GM12878 (cell line): ENCODE data around the gene RHEB. TPM values are rescaled to one million over a fixed set of nuclear protein-coding genes. Genes with fewer than 3 reads are reported as not detected.

Experiments
- ATAC-seq: fragments of 200-7000 bp; cut with Tn5 transposase; 3 replicates; pipeline ENCODE4 v1.9.1; 2020; ENCODE audit warnings: mild to moderate bottlenecking, moderate library complexity
- BruUV-seq: library from RNA; stranded (reverse); fragments of 400-500 nt; replicated peaks from 2 replicates; lab custom pipeline; 2021; lab: Mats Ljungman, UMichigan
- CTCF ChIA-PET: fragments of 300-600 bp; sonication (Branson Sonifier 250); formaldehyde crosslinking; extraction: SDS; loops from one replicate; lab custom pipeline; 2021; ENCODE audit warnings: inconsistent platforms; lab: Yijun Ruan, JAX
- POLR2A ChIA-PET: fragments of 350-600 bp; formaldehyde crosslinking; extraction: SDS; loops from one replicate; lab custom pipeline; 2021; ENCODE audit warnings: inconsistent platforms; lab: Charles Lee
- RAD21 ChIA-PET: fragments of 300-600 bp; sonication (Branson Sonifier 250); formaldehyde crosslinking; loops from one replicate; lab custom pipeline; 2023; ENCODE audit warnings: antibody characterized with exemption; ENCODE audit not compliant: unreplicated experiment; lab: Charles Lee
- SMC1A ChIA-PET: fragments of 300-600 bp; sonication (Branson Sonifier 250); formaldehyde crosslinking; loops from one replicate; lab custom pipeline; 2023; ENCODE audit not compliant: unreplicated experiment, uncharacterized antibody; lab: Charles Lee
- DNase-seq: peaks from one replicate; pipeline ENCODE4 v3.0.0-alpha.2; 2011; ENCODE audit warnings: low read depth, low spot score
- FAIRE-seq: peaks from 3 replicates; lab custom pipeline; 2011; peaks lifted over from hg19 to GRCh38; lab: Jason Lieb, UNC
- H2AFZ ChIP-seq: 2 replicates; pipeline ENCODE4 v1.6.0; 2011; ENCODE audit warnings: low read depth, low read length, control low read depth; ENCODE audit not compliant: control insufficient read depth
- H3K27ac ChIP-seq: 2 replicates; pipeline ENCODE4 v1.5.1; 2011; ENCODE audit warnings: control low read depth; ENCODE audit not compliant: control insufficient read depth, insufficient read depth
- H3K27me3 ChIP-seq, 2 experiments: replicated peaks in 1 of 2; 2 replicates each; pipeline versions ENCODE4 v1.6.0 to v1.6.1; 2011; ENCODE audit warnings: low read length in 1 of 2; ENCODE audit not compliant: control insufficient read depth in 2 of 2, insufficient read depth in 2 of 2
- H3K36me3 ChIP-seq, 2 experiments: 2 replicates each; pipeline ENCODE4 v1.5.1; 2011; ENCODE audit warnings: low read length in 1 of 2; ENCODE audit not compliant: control insufficient read depth in 2 of 2, insufficient read depth in 2 of 2
- H3K4me1 ChIP-seq: 2 replicates; pipeline ENCODE4 v1.6.1; 2011; ENCODE audit warnings: mild to moderate bottlenecking, low read length, moderate library complexity, mixed read lengths; ENCODE audit not compliant: control insufficient read depth, insufficient read depth
- H3K4me2 ChIP-seq: 2 replicates; pipeline ENCODE4 v1.6.0; 2011; ENCODE audit warnings: control low read depth; ENCODE audit not compliant: control insufficient read depth, insufficient read depth
- H3K4me3 ChIP-seq: fragments of 200-600 bp; sonication (generic); 2 replicates; pipeline ENCODE4 v1.5.1; 2016
- H3K79me2 ChIP-seq: 2 replicates; pipeline ENCODE4 v1.6.0; 2011; ENCODE audit warnings: low read length; ENCODE audit not compliant: control insufficient read depth, insufficient read depth
- H3K9ac ChIP-seq: 2 replicates; pipeline ENCODE4 v1.8.0; 2011; ENCODE audit warnings: low read length, control low read depth, mixed read lengths; ENCODE audit not compliant: control insufficient read depth, insufficient read depth
- H3K9me3 ChIP-seq: replicated peaks from 3 replicates; pipeline ENCODE4 v1.5.1; 2011; ENCODE audit warnings: mild to moderate bottlenecking, low read length; ENCODE audit not compliant: control insufficient read depth, insufficient read depth
- H4K20me1 ChIP-seq: 2 replicates; pipeline ENCODE4 v1.6.0; 2011; ENCODE audit not compliant: control insufficient read depth, insufficient read depth
- CEBPB ChIP-seq, 2 experiments: fragments of 150-350 bp in 1 of 2; IDR thresholded peaks; 2 replicates each; pipeline ENCODE4 v1.6.1; 2012 to 2014; ENCODE audit warnings: low read depth in 2 of 2, low read length in 2 of 2, borderline replicate concordance in 1 of 2, inconsistent platforms in 1 of 2
- HDGF ChIP-seq: fragments of 450-650 bp; IDR thresholded peaks from 2 replicates; pipeline ENCODE4 v1.6.1; 2016; ENCODE audit warnings: antibody characterized with exemption
- IKZF1 ChIP-seq: fragments of 450-650 bp; conservative IDR thresholded peaks from 2 replicates; pipeline ENCODE4 v1.6.1; 2017; ENCODE audit warnings: antibody characterized with exemption, mild to moderate bottlenecking
- MYB ChIP-seq: fragments of 150-350 bp; IDR thresholded peaks from 2 replicates; pipeline ENCODE4 v1.6.1; 2014; ENCODE audit warnings: mild to moderate bottlenecking, low read depth, low read length, borderline replicate concordance
- MYC ChIP-seq: IDR thresholded peaks from 2 replicates; pipeline ENCODE4 v1.6.1; 2011; ENCODE audit warnings: mild to moderate bottlenecking, low read length, moderate library complexity, inconsistent platforms; ENCODE audit not compliant: insufficient read depth, insufficient replicate concordance, insufficient read length, severe bottlenecking
- PML ChIP-seq: IDR thresholded peaks from 2 replicates; pipeline ENCODE4 v1.6.1; 2012; ENCODE audit warnings: low read length, inconsistent platforms
- SKIL ChIP-seq: fragments of 450-650 bp; IDR thresholded peaks from 2 replicates; pipeline ENCODE4 v1.6.1; 2017; ENCODE audit warnings: mild to moderate bottlenecking, low read depth, inconsistent platforms; ENCODE audit not compliant: poor library complexity, severe bottlenecking
- SMAD1 ChIP-seq: fragments of 450-650 bp; IDR thresholded peaks from 2 replicates; pipeline ENCODE4 v1.6.1; 2018; ENCODE audit warnings: mild to moderate bottlenecking, low read depth; ENCODE audit not compliant: partially characterized antibody
- TCF3 ChIP-seq: IDR thresholded peaks from 2 replicates; pipeline ENCODE4 v1.6.1; 2012; ENCODE audit warnings: low read depth, mild to moderate bottlenecking, low read length, borderline replicate concordance; ENCODE audit not compliant: insufficient read depth
- ZNF207 ChIP-seq: fragments of 450-650 bp; IDR thresholded peaks from 2 replicates; pipeline ENCODE4 v1.6.1; 2014; ENCODE audit warnings: antibody characterized with exemption, mild to moderate bottlenecking, borderline replicate concordance
- ZNF384 ChIP-seq: IDR thresholded peaks from 2 replicates; pipeline ENCODE4 v1.6.1; 2012; ENCODE audit warnings: low read depth, mild to moderate bottlenecking, low read length, improper control_type of control experiment, borderline replicate concordance
- ZNF687 ChIP-seq: fragments of 450-650 bp; IDR thresholded peaks from 2 replicates; pipeline ENCODE4 v1.6.1; 2017; ENCODE audit warnings: mild to moderate bottlenecking, moderate library complexity
- WGBS: methylation state at CpG from one replicate; pipeline ENCODE4 v1.1.6; 2016; ENCODE audit warnings: low lambda C conversion rate; ENCODE audit not compliant: insufficient replicate concordance, insufficient coverage; ENCODE audit errors: missing lambda C conversion rate; 5-methylcytosine and 5-hydroxymethylcytosine counted together
- in situ Hi-C: fragments of 300-500 bp; cut with MboI; formaldehyde crosslinking; loops from 9 replicates; pipeline ENCODE4 v1.14.3; 2018; ENCODE audit warnings: mixed read lengths
- intact Hi-C: fragments of 100-400 bp; cut with micrococcal nuclease; formaldehyde crosslinking; loops from one replicate; pipeline ENCODE4 v1.14.2; 2022; ENCODE audit not compliant: unreplicated experiment
- polyA plus RNA-seq, 11 experiments: library from polyadenylated mRNA; depleted of rRNA in 4 of 11; unstranded in 6 of 11; stranded (reverse) in 5 of 11; fragments of >200 nt; fragmentation: Nextera tagmentation in 4 of 11; fragmentation: Illumina TruSeq in 1 of 11; extraction: Ambion mirVana in 4 of 11; extraction: Trizol in 1 of 11; gene quantifications; 1 replicate in 1 of 11; 2 replicates in 10 of 11; pipeline versions ENCODE4 v1.2.1 to v1.2.3, GENCODE V29; 2011 to 2016; ENCODE audit warnings: inconsistent platforms in 2 of 11, missing spikeins in 2 of 11, low read depth in 1 of 11
- total RNA-seq, 4 experiments: library from RNA; depleted of rRNA in 3 of 4; stranded (reverse); fragments of >200 nt in 3 of 4; fragmentation: Illumina TruSeq in 1 of 4; extraction: Trizol in 1 of 4; gene quantifications; 2 replicates each; pipeline versions ENCODE4 v1.2.1 to v1.2.3, GENCODE V29; 2013 to 2021
- TF ChIP-seq, protein P1 (sequence below): fragments of 450-650 bp; IDR thresholded peaks from 2 replicates; pipeline ENCODE4 v1.6.1; 2016; ENCODE audit warnings: mild to moderate bottlenecking
- TF ChIP-seq, protein P2 (sequence below): fragments of 450-650 bp; IDR thresholded peaks from 2 replicates; pipeline ENCODE4 v1.6.1; 2018; ENCODE audit warnings: borderline replicate concordance, mild to moderate bottlenecking; ENCODE audit not compliant: partially characterized antibody

RHEB gene
- total and polyA plus RNA-seq, 10 of the 15 experiments (the other 5 are each of a cell fraction or from before 2014, with no cell fraction given): 6.2 to 67.8 (median 38.0) TPM

DNA sequence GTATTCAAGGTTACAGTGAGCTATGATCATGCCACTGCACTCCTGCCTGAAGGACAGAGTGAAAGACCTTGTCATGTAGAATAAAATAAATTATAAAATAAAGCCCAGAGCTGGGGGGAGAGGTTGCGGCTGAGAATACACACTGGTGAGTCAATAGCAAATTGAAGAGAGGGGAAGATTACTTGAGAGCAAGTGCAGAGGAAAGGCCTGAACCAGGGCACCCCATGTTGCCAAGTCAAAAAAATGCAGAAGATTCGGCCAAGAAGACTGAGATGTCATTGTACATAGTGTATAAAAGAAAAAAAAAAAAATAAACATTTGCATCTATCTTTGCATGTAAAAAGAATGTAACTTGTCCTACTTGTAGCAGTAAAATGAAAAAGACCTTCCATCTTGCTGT lies 32.5 kb downstream of the RHEB start:
- RAD21 ChIA-PET: no interaction called here
- in situ Hi-C loops (no loop called here), intact Hi-C loops (no loop called here)
- Histone ChIP-seq H2AFZ (no peak overlapping the region), H3K27ac (no peak overlapping the region), H3K79me2 (peaks cover 44% of the 10 kb centered on the region), H3K9me3 (no peaks in the 10 kb centered on the region), H3K4me3 (no peak overlapping the region), H3K4me2 (no peak overlapping the region), H4K20me1 (peaks cover 3% of the 10 kb centered on the region; the same call in 1 of the 2 replicates), H3K27me3 (no peaks in the 10 kb centered on the region), H3K36me3 (peaks cover 29 to 57% of the 10 kb centered on the region in 2 experiments), H3K4me1 (peaks cover 15% of the 10 kb centered on the region), H3K9ac (no peak overlapping the region)
- POLR2A ChIA-PET: no interaction called here
- CTCF ChIA-PET: interaction anchor here (0.7 kb wide), 1 partner anchor 9 kb away, joined by 3 read pairs; no protein-coding TSS in a partner anchor
- FAIRE-seq: no peak
- SMC1A ChIA-PET: interaction anchor here (1.4 to 2.4 kb wide), 4 partner anchors 10 to 29 kb away, joined by 4 to 6 read pairs (median 5); no protein-coding TSS in a partner anchor
- DNase-seq: no peak
- ATAC-seq: no peak
- no TSS peak for BruUV-seq
- WGBS: 87% methylated on average over 2 of the region's 2 CpGs
- TF ChIP-seq IKZF1: no peak
- TF ChIP-seq PML: no peak
- TF ChIP-seq ZNF207: no peak
- TF ChIP-seq, protein P1, sequence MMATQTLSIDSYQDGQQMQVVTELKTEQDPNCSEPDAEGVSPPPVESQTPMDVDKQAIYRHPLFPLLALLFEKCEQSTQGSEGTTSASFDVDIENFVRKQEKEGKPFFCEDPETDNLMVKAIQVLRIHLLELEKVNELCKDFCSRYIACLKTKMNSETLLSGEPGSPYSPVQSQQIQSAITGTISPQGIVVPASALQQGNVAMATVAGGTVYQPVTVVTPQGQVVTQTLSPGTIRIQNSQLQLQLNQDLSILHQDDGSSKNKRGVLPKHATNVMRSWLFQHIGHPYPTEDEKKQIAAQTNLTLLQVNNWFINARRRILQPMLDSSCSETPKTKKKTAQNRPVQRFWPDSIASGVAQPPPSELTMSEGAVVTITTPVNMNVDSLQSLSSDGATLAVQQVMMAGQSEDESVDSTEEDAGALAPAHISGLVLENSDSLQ: no peak
- no peak for TF ChIP-seq MYC
- TF ChIP-seq SMAD1: no peak
- no peak for TF ChIP-seq TCF3
- no peak for TF ChIP-seq ZNF687
- TF ChIP-seq MYB: no peak
- no peak for TF ChIP-seq SKIL
- TF ChIP-seq HDGF: no peak
- no peak for TF ChIP-seq ZNF384
- no peak for TF ChIP-seq CEBPB (IDR thresholded peaks at IDR 0.05; ENCODE audit: borderline replicate concordance in 1 of 2, low read depth in 2 of 2, low read length in 2 of 2)
- TF ChIP-seq, protein P2, sequence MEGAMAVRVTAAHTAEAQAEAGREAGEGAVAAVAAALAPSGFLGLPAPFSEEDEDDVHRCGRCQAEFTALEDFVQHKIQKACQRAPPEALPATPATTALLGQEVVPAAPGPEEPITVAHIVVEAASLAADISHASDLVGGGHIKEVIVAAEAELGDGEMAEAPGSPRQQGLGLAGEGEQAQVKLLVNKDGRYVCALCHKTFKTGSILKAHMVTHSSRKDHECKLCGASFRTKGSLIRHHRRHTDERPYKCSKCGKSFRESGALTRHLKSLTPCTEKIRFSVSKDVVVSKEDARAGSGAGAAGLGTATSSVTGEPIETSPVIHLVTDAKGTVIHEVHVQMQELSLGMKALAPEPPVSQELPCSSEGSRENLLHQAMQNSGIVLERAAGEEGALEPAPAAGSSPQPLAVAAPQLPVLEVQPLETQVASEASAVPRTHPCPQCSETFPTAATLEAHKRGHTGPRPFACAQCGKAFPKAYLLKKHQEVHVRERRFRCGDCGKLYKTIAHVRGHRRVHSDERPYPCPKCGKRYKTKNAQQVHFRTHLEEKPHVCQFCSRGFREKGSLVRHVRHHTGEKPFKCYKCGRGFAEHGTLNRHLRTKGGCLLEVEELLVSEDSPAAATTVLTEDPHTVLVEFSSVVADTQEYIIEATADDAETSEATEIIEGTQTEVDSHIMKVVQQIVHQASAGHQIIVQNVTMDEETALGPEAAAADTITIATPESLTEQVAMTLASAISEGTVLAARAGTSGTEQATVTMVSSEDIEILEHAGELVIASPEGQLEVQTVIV: no peak
